Stimulated activated CD4-positive, alpha-beta T cell treated with anti-CD3 and anti-CD28 coated beads, Interleukin-4, amount 100 ng/mL, for 48 hours (primary cell): ENCODE data around the gene KMT2A.
"Not testable (repeated sequence)": the region's sequence is repeated elsewhere in the genome, so short reads cannot be mapped to it uniquely, and the experiment has no call there.

ENCODE experiments used
- DNase-seq, 2 donors: peaks; one replicate each; pipeline ENCODE4 v3.0.0-alpha.2; 2020; ENCODE audit warnings: low read depth in 2 of 2

Gene KMT2A

GRCh38 chr11:118435893-118436624 lies at the start of gene KMT2A:
TSS of gene KMT2A (plus strand) at chr11:118436492. CDS start at chr11:118436513, 21 bp downstream.
- DNase-seq, result peak; percentile 94

DNA sequence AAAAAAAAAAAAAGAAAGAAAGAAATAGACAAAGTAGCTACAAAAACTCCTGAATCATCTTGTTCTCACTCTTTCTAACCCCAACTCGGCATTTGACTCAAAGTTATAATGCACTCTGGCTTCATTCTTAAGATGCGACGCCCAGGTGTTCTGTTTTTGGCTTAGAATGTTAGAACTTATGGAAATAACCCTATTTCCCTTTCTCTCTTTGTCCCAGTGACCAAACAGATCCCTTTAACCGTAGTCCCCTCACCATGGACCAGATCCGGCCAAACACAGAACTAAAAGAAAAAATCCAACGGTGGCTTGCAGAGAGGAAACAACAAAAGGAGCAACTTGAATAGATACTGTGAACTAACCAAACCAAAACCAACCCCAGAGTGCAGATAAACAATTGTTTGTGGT lies 40.2 kb upstream of the KMT2A start:
- no peak for DNase-seq

GRCh38 chr11:118397448-118397847 lies 38.8 kb upstream of the KMT2A start:
- no peak for DNase-seq

GRCh38 chr11:118398791-118399559 lies 37.3 kb upstream of the KMT2A start:
- DNase-seq, result peak in 1 of 2 donors; percentile 11

- DNase-seq, result peak; percentile 89 to 90
Observed at GRCh38 chr11:118401151-118401879, 35.0 kb upstream of the KMT2A start, which contains the start of gene ATP5MG. TSS of gene ATP5MG (plus strand) at chr11:118401606. CDS start at chr11:118401666, 60 bp downstream.

GRCh38 chr11:118401880-118402590 lies 34.3 kb upstream of the KMT2A start:
- DNase-seq, result no peak

DNA sequence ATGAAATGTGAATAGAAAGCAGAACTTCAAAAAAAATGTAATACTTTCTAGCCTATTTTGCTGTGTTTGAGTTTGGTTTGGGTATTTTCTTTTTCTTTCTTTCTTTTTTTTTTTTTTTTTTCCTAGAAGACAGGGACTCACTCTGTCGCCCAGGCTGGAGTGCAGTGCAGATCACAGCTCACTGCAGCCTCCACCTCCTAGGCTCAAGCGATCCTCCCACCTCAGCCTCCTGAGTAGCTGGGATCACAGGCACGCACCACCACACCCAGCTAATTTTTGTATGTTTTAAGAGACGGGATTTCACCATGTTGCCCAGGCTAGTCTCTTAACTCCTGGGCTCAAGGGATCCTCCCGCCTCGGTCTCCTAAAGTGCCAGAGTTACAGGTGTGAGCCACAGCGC lies 33.7 kb upstream of the KMT2A start:
- not testable (repeated sequence) for DNase-seq

- no peak for DNase-seq
Observed at GRCh38 chr11:118406599-118407166, 29.6 kb upstream of the KMT2A start.

- no peak for DNase-seq
Observed at GRCh38 chr11:118410055-118410745, 26.1 kb upstream of the KMT2A start.

DNA sequence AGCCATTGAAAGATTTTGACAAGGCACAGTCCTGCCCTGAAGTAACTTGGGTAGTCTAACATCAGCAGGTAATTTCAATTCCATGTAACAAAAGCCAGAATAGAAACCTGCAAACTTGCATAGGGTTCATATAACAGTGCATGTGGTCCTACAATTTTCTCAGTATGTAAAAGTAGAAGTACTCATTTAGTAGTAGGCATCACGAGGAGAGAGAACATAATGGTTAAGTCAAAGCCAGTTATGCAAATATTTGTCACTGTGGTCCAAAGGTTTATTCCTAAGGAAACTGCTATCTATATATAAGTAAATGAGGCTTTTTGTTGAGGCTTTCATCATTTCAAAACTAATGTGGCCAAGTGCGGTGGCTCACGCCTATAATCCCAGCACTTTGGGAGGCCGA lies 24.8 kb upstream of the KMT2A start:
- DNase-seq, result no peak

DNA sequence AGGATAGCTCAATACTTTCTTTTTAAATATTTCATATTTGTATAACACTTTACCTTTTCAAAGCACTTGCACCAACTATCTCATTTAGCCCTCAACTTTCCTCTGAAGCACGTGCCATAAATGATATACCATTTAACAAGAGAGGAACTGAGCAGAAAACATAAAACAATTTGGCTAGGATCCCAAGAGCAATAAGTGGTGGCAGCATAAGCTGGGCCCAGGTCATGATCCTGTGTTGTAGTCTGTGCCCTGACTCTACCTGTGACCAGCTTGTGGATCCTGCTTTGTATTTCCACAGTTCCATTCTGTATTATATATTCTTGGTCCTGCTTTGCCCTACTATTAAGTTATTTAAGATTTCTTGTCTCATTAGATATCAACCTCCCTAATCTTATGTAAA lies 23.4 kb upstream of the KMT2A start:
- DNase-seq, result no peak

DNA sequence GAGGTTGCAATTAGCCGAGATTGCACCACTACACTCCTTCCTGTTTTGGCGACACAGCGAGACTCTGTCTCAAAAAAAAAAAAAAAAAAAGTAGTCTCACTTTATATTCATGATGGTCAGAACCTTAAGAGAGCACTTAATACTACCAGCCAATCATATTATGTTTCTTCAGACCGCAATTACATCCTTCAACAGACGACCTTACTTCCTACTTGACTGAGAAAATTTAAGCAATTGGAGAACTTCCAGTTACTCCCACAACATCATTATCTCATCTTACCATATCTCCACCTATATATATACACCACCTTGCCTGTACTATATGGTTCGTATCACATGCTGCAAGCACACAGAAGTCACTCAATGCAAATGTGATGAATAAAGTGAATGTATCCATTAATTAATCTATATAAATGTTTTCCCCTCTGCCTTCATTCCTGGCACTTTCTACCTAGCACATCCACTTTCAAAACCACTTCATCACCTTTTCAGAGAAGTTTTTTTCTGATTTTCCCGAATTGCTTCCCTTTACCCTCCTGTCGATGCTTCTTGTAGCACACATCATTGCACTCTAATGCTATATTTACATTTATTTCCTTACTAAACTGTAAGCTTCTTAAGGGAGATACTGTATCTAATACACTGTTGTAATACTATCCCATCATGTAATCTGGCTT lies 21.1 kb upstream of the KMT2A start:
- DNase-seq, result no peak

DNA sequence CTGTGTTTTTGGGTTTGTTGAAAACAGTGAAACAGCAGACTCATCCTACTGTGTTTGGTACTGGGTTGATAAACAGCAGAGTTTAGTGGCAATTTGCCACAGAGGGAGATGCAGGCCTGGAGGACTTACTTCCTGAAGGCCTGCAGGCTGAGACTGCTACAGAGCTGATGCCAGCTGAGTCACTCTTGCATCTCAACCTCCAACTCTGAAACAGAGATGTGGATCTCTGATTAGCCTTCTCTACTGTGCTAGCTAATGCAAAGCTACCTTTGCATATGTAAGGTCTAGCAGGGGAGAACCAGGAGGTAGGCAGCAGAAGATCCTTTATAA lies 20.6 kb upstream of the KMT2A start:
- no peak for DNase-seq

DNA sequence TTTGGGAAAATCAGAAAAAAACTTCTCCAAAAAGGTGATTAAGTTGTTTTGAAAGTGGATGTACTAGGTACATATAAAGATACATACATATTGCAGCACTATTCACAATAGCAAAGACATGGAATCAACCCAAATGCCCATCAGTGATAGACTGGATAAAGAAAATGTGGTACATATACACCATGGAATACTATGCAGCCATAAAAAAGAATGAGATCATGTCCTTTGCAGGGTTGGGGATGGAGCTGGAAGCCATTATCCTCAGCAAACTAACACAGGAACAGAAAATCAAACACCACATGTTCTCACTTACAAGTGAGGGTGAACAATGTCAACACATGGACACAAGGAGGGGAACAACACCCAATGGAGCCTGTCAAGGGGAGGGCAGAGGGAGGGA lies 19.4 kb upstream of the KMT2A start:
- not testable (repeated sequence) for DNase-seq

DNA sequence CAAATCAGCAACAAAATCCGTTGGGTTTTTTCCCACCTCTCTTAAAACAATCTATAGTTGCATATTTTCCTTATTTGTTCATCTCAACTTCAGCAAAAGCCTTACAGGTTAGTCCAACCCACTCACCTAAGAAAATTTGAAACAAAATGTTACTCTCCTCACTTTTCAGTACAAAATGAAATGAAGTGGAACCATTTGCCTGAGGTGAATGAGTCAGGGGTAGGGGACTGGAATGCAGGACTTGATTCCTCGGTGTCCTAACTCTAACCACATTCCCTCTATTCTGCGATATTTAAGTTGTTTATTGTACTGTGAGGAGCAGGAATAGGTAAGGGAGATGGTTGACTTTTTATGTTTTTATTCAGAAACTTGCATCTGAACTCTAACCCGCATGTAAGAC lies 18.5 kb upstream of the KMT2A start:
- DNase-seq, result no peak

DNA sequence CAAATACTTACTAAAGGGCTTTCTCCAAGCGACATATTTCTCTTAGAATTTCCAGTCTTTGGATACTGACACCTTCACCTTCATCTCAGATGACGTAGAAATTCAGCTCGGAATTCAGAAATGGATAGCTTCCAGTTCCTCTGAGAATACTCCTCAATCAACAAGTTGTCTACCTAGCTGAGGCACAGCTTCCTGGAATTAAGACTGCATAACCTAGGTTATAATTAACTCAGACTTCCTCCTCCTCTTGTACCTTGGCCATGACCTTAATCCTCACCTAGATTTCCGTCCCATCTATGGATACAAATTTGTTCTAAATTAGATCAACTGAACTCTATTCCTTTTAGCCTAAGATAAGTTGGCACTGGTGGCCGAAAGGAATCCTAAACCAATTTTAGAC lies 17.5 kb upstream of the KMT2A start:
- DNase-seq, result no peak

DNA sequence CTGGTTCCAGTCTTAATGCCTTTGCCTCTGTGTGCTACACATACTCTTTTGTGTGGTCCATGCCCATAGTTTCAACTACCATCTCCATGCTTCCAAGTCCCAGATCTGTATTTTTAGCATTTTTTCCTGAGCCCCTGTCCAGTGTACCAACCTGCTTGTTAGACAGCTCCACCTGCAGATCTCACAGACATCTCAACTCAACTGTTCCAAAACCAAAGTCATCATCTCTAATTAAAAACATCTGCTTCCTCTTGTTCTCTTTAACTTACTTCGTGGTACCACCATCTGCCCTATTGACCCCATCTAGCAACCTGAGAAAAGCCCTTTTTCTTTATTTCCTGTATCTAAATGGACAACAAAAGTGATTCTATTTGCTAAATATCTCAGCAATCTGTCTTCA lies 8.6 kb upstream of the KMT2A start:
- no peak for DNase-seq

DNA sequence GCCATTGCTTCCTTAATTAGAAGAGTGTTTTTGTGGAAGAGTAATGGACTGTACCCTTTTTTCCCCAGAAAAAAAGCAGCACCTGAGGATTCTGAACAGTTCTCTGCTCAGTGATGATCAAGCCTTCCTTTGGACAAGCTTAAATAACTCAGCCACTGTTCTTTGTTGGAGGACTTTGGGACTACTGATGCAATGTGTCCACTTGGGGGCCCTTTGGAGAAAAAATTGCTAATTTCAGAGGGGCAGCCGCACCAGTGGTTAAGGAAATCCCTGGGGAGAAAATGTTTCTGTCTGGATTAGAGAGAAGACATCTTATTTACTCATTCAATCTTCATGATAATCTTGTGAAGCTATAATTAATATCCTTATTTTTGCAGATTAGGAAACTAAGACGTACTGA lies 5.3 kb upstream of the KMT2A start:
- DNase-seq, result no peak

- DNase-seq, result no peak
Observed at GRCh38 chr11:118434123-118434552, 2.2 kb upstream of the KMT2A start.

DNA sequence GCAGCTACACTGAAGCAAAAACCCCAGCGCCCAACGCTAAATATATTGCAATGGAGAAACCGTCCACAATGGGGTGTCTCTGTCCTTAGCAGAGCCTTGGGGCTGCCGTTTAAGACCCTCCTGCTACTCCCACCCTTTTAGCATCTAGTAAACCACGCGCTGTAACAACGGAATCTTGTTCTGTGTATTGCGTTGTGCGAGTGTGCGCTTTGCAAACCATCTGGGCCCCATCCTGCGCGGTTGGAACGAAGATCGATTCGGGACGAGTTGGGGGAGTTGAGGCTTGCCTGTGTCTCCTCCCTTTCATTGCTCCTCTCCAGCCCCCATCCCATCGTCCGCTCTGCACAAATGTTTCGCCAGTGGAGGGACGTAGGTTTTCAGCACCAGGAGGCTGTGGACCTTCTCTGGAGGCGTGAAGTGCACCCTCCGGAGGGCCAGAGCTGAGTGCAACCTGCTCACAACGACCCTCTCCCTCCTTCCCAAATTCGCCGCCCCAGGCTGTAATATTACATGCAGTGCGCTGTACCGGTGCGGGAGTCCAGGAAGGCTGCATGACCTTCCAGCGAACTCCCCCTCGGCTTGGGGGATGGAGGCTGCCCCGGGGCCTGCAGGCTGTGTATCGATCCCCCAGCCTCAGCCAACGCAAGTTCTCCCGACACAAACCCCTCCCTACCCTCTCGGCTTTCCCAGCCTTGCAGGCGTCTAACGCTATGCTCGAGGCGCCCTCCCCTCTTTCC lies 1.6 kb upstream of the KMT2A start:
- peak; percentile 22 to 29 for DNase-seq
